GM19397 (cell line): Measurements from ENCODE around the gene FARSB.
"Not testable (repeated sequence)": the region's sequence is repeated elsewhere in the genome, so short reads cannot be mapped to it uniquely, and the experiment has no call there.

Experiments used
- ATAC-seq: cut with Tn5 transposase; IDR thresholded peaks from one replicate; pipeline ENCODE4 v1.9.1; 2021; ENCODE audit warnings: mild to moderate bottlenecking, moderate library complexity; ENCODE audit not compliant: unreplicated experiment

Gene FARSB

GRCh38 chr2:222609381-222609780, 46.5 kb downstream of the FARSB start:
- ATAC-seq: no peak

GRCh38 chr2:222608081-222608480, 47.8 kb downstream of the FARSB start:
- no peak for ATAC-seq

DNA sequence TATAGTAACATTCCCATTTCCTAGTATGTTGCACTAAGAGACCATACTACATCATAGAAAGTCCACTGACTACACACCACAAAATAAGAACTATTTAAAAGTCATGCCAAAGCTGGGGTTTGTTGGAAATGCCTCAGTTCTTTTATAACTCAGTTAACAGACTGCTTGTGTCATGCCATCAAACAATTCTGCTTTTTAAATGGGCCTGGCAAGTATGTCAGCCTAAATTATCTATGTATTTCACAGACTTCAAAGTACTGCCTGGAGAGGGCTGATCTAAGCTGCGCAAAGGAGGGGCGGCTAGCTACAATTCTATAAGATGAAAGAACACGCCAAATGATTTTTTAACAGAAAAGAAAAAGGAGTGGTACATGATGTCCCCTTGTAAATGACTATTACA, 49.6 kb downstream of the FARSB start:
- ATAC-seq: no peak

DNA sequence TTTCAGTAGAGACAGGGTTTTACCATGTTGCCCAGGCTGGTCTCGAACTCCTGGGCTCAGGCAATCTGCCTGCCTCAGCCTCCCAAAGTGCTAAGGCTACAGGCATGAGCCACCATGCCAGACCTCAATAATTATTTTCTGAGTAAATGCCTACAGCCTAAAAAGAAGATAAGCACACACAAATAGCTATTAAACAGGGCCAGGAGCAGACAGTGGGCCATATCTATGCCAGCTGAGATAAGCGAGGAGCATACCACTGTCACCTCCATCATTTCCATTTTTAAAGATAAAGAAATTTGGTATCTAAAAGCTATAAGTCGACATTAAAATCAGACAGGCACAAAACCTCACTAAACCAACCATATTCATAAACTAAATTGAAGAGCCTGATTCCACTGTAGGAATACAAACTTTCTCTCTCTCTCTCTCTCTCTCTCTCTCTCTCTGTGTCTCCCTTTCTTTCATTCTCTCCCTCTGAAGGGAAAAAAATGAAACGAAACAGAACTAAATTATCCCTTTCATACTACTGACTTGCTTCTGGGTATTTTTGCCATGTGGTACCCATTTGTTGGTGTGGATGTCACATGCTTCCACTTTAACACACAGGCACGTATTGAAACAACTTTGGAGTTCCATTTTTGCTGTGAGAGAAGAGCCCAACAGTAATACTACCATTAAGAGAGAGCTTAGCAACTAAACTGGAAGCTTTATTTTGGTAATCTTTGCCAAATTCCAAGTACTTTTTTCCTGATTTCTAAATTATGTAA, 51.0 kb downstream of the FARSB start:
- no peak for ATAC-seq

DNA sequence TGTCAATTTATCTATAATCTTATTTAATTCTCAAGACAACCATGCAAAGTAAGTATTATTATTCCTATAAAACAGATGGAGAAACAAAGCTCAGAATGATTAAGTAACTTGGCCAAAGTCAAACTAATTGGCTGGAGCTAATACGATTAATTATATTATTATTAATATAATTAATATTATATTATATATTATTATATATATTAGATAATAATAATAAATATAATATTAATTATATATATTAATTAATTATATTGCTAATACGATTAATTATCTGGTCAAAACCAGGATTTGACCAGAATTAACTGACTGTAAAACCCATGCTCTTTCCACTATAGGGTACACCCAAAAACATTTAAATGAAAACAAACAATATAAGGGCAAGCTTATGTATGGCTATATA, 52.4 kb downstream of the FARSB start:
- ATAC-seq: no peak

- ATAC-seq: no peak
These were observed 57.3 kb downstream of the FARSB start for GRCh38 chr2:222598611-222599010.

- ATAC-seq: no peak
These were observed 60.3 kb downstream of the FARSB start for GRCh38 chr2:222595581-222595980.

GRCh38 chr2:222594679-222595078, 61.2 kb downstream of the FARSB start:
- ATAC-seq: no peak

DNA sequence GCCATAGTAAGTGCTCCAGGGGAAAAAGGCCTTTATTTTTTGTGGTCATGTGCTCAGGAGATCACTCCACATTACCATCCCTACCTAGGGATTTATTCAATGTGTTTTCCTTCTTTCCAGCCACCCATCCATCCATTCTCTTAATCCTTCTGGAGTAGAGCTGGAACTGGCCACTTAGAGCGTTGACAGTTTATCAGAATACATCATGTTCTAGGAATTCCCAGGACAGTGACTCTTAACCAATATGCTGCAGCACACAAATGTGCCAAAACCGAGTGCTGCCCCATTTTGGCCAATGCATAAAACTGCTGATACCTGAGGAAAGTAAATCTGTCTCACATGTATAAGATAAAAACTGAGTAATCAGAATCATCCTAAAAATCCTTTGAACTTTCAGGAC, 63.7 kb downstream of the FARSB start:
- ATAC-seq: no peak

- no peak for ATAC-seq
These were observed 64.2 kb downstream of the FARSB start for GRCh38 chr2:222591661-222592060.

GRCh38 chr2:222584589-222584988, 71.3 kb downstream of the FARSB start:
- not testable (repeated sequence) for ATAC-seq

DNA sequence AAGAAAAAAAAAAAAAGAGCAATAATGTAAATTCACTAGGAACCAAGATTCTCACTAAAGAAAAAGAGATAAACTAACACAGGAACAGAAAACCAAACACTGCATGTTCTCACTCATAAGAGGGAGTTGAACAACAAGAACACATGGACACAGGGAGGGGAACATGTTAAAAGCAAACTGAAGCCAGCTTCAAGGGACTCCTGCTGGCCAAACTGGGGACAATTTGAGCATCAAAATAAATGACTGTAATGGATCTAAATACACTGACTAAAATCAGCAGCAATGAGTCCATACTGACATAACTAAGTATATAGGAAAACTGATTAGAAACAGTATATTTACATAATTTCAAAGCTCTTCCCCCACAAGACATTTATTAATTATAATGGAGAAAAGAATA, 73.0 kb downstream of the FARSB start:
- no peak for ATAC-seq

DNA sequence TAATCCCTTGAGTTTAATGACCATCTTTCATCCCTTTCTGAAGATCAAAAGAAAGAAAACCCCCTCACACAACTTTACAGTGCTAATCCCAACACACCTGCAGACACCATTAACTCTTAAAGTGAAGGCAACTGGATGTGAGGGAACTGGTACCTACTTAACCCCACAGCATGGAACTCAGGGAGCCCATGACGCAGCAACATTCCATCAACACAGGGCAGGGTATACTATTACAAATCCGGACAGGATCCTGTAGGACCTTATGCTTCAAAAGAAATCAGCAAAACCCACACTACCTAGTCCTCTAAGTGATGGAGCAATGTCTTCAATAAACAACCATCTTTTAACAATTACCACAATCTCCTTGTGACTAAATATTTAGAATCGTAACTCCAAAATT, 78.6 kb downstream of the FARSB start:
- ATAC-seq: no peak

- no peak for ATAC-seq
These were observed 79.5 kb downstream of the FARSB start for GRCh38 chr2:222576171-222577081.

- no peak for ATAC-seq
These were observed 80.3 kb downstream of the FARSB start for GRCh38 chr2:222575618-222576017.

DNA sequence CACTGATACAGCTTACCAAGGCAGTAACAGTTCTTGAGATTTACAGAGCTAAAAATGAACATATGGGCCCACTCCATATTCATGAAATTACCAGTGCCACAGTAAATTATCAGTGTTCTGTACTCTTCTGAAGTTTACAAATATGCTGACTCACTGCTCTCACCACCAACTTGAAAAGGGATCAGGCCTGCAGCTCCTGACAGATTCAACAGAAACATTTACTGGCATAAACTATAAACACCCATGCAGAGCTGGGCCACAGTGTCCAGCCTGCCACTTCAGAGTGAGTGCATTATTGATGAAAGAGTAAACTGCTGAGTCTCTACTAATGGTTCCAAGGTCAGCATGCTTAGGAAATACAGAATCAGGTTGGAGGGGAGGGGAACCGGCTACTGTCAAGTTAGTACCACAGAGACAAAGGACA, 83.1 kb downstream of the FARSB start:
- ATAC-seq: no peak

DNA sequence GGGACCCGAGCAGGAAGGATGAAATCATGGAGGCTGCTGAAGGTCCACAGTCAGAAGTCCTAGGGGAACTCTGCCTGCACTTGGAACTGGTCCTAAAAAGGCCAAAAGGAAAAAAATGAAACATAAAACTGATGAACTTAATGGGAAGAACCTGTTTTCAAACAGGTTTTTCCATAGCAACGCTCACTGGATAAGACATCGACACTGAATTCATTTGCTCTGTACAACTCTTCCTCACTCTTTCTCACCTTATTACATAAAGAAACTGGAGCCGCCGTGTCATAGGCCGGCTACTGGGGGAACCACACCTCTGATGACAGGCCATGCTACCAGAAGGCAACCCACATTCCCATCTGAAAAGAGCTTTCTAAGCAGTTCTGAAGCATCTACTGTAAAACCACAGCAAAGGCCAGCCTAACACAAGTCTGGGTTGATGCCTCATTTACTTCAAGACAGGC, 83.6 kb downstream of the FARSB start:
- no peak for ATAC-seq

DNA sequence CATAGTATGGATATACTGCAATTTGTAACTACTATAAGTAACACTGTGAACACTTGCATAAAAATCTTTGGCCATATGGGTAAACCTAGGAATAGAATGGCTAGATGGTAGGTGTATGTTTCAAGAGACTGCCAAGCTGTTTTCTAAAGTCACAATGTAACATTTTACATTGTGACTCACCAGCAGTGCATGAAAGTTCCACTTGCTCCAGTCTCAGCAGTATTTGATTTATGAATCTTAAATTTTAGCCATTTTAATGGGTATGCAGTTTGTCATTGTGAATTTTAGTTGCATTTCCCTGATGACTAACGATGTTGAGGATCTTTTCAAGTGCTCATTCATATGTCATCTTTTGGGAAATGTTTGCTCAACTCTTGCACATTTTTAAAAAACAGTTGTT, 86.1 kb downstream of the FARSB start:
- ATAC-seq: no peak

DNA sequence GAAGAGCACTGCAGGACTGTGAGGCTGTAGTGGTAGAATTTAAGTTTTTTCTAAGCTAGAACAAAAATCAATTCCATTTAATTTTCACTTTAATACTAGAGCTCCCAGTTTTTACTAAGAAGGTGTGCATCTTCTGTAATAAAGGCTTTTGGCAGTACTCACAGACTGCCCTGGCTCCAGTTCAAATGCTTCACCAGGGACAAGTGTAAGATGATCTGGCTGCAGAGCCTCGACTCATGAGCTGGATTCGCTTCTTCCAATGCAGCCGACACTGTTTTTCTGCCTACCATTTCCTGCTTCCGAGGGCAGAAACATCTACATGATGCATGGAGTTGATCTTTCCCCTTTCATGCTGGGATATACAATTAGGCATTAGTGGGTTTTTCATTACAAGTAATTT, 87.0 kb downstream of the FARSB start:
- no peak for ATAC-seq

GRCh38 chr2:222566229-222566628, 89.7 kb downstream of the FARSB start:
- no peak for ATAC-seq

- no peak for ATAC-seq
These were observed 92.0 kb downstream of the FARSB start for GRCh38 chr2:222563936-222564335.

- ATAC-seq: no peak
These were observed 92.7 kb downstream of the FARSB start for GRCh38 chr2:222563106-222563718.
